Epithelial cell of proximal tubule (primary cell): Measurements from ENCODE around the gene COPE. TPM values are rescaled to one million over a fixed set of nuclear protein-coding genes. Genes with fewer than 3 reads are reported as not detected.
"Not testable (repeated sequence)": the region's sequence is repeated elsewhere in the genome, so short reads cannot be mapped to it uniquely, and the experiment has no call there.

Experiments used
- DNase-seq: peaks from one replicate; pipeline ENCODE4 v3.0.0-alpha.2; 2011; ENCODE audit warnings: low read depth
- H3K4me3 ChIP-seq: 2 replicates; pipeline ENCODE4 v1.5.1; 2011; ENCODE audit warnings: low read depth, mild to moderate bottlenecking, low read length
- total RNA-seq: library from RNA; depleted of rRNA; stranded (reverse); fragments of >200 nt; gene quantifications from 2 replicates; pipeline ENCODE4 v1.2.3, GENCODE V29; 2015
- TF ChIP-seq, protein P1 (sequence below): conservative IDR thresholded peaks from 2 replicates; pipeline ENCODE4 v1.5.1; 2012; ENCODE audit warnings: low read depth, mild to moderate bottlenecking, low read length

The COPE gene
- total RNA-seq, 1 donor from 2014 or later = 312 TPM

DNA sequence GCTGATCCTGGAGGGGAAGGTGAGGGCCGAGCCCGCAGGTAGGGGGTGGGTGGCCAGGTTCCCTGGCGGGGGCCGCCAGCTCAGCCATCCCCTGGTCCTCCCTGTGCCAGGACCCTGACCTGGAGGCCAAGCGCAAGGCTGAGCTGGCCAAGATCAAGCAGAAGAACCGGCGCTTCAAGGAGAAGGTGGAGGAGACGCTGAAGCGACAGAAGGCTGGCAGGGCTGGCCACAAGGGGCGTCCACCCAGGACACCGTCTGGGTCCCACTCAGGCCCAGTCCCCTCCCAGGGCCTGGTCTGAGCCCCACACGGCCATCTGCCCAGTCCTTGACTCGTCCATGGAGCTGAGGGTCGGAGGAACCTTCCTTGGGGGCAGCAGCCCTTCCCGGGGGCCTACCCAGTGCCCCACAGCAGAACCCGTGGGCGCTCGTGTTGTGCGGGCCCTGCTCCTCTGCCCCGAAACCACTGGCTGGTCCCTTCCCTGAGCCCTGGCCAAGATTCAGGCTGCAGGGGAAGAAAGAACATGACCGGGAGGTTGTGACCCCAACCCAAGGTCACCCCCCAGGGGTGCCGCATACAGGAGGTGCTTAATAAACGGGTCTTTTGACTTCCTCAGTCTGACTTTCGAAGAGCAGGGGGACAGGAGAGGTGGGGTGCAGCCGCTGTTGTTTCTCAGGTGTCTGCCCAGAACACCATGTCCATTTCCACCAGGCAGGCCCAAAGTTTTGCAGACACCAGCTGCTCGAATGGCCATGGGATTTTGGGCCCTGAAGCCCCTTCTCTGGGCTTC is 9.0 kb upstream of the COPE start:
- TF ChIP-seq, protein P1, sequence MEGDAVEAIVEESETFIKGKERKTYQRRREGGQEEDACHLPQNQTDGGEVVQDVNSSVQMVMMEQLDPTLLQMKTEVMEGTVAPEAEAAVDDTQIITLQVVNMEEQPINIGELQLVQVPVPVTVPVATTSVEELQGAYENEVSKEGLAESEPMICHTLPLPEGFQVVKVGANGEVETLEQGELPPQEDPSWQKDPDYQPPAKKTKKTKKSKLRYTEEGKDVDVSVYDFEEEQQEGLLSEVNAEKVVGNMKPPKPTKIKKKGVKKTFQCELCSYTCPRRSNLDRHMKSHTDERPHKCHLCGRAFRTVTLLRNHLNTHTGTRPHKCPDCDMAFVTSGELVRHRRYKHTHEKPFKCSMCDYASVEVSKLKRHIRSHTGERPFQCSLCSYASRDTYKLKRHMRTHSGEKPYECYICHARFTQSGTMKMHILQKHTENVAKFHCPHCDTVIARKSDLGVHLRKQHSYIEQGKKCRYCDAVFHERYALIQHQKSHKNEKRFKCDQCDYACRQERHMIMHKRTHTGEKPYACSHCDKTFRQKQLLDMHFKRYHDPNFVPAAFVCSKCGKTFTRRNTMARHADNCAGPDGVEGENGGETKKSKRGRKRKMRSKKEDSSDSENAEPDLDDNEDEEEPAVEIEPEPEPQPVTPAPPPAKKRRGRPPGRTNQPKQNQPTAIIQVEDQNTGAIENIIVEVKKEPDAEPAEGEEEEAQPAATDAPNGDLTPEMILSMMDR = no peak

DNA sequence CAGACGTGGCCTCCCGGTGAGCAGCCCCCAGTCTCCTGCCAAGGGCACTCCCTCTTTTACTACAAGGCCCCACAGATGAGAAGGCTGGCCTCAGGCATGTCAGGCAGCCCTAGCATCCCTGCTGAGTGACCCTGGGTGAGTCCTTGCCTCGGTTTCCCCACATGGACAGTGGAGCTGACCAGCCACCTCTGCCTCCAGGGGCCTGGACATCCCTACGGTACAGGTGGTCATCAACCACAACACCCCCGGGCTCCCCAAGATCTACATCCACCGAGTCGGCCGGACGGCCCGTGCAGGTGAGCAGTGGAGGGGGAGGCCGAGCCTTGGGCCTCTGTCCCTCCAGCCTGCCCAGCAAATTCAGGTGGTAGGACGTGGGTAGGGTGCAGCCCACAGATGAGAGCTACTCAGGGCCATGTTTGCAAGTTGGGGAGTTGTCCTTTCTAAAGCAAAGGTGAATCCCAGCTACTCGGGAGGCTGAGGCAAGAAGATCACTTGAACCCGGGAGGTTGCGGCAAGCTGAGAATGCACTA is 5.6 kb upstream of the COPE start:
- no peak for DNase-seq
- no peak overlapping the region for H3K4me3 ChIP-seq

More for the DNA sequence above, 9.0 kb upstream of the COPE start:
- DNase-seq = no peak
- no peak overlapping the region for H3K4me3 ChIP-seq

DNA sequence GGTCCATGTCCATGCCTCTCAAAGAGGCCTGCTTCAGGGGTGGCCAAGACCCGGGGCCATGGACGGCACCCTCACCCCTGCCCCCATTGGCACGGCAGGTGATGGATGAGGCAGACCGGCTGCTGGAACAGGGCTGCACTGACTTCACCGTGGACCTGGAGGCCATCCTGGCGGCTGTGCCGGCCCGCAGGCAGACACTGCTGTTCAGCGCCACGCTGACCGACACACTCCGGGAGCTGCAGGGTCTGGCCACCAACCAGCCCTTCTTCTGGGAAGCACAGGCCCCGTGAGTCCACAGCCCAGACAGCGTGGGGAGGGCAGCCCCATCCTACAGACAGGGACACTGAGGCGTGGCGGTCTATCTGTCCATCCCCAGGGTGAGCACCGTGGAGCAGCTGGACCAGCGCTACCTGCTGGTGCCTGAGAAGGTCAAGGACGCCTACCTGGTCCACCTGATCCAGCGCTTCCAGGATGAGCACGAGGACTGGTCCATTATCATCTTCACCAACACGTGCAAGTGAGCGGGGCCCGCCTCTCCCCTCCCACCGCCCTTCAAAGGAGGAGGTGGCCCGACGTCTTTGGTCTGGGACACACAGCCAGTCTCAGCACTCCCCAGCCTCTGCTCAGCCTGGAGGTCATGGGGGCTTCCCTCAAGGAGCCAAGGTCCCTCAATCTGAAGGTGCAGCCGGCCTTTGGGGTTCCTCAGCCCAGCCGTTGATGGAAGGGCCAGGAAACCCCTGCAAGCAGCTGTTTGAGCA is 3.2 kb upstream of the COPE start:
- H3K4me3 ChIP-seq = no peak overlapping the region
- no peak for DNase-seq
- TF ChIP-seq, protein P1 = no peak

More for the DNA sequence above, 5.6 kb upstream of the COPE start:
- TF ChIP-seq, protein P1 = no peak

DNA sequence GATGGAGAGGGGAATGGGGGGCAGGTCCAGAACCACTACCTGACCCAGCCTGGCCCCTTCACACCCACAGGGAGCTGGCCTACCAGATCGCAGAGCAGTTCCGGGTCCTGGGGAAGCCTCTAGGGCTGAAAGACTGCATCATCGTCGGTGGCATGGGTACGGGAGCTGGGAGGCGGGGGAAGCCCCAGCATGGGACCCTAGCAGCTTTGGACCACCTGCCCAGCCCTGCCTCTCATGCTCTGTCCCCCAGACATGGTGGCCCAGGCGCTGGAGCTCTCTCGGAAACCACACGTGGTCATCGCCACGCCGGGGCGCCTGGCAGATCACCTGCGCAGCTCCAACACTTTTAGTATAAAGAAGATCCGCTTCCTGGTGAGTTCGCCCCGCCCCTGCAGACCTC is 2.4 kb upstream of the COPE start:
- TF ChIP-seq, protein P1 = no peak
- no peak overlapping the region for H3K4me3 ChIP-seq
- DNase-seq = no peak

DNA sequence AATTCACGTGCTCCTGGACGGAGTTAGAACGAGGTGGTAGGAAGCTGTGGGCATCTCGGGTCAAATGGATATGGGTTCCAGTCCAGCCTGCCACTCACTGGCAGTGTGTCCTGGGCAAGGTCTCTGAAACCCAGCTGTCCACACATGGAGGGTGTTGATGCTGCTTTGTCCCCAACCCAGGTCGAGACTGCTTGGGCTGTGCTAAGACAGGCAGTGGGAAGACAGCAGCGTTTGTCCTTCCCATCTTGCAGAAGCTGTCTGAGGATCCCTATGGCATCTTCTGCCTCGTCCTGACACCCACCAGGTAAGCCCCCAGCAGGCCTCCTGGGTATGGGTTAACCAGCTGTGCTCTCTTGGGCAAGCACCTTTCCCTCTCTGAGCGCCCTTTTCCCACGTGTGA is 1.2 kb upstream of the COPE start:
- H3K4me3 ChIP-seq = peak overlapping the region; percentile 86
- DNase-seq = no peak
- TF ChIP-seq, protein P1 = no peak

DNA sequence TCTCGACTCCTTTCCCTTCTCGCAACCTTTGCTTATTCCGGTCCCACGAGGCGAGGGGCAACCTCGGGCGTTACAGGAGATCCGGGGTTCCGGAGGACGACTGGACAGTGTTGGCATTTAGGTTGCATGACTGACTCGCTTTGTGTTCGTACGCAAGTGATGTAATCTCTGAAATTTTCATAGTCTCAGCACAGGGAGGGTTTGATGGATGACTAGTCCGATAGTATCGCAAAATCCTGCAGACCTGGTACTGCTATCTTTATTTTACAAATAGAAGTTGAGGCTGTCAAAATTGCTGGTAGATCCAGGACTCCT is 670 bp upstream of the COPE start:
- DNase-seq = no peak
- TF ChIP-seq, protein P1 = no peak
- peak overlapping the region; percentile 86 for H3K4me3 ChIP-seq

DNA sequence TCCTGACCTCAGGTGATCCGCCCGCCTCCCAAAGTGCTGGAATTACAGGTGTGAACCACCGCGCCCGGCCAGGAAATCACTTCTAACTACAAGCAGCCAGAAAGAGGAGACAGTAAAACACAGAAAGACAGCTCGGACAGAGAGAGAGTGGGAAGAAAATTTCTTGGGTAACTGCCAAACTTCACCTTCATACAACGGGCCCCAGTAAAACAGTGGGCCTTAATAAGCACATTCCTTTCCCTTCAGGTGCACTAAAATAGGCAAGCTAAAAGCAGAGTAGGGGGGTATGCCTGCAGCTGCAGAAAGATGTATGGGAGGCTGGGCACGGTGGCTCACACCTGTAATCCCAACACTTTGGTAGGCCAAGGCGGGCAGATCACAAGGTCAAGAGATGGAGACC is 1.6 kb downstream of the COPE start:
- not testable (repeated sequence) for DNase-seq
- peak overlapping the region; percentile 86 for H3K4me3 ChIP-seq
